ENCODE data around the gene ABCG1.

The ABCG1 gene

DNA sequence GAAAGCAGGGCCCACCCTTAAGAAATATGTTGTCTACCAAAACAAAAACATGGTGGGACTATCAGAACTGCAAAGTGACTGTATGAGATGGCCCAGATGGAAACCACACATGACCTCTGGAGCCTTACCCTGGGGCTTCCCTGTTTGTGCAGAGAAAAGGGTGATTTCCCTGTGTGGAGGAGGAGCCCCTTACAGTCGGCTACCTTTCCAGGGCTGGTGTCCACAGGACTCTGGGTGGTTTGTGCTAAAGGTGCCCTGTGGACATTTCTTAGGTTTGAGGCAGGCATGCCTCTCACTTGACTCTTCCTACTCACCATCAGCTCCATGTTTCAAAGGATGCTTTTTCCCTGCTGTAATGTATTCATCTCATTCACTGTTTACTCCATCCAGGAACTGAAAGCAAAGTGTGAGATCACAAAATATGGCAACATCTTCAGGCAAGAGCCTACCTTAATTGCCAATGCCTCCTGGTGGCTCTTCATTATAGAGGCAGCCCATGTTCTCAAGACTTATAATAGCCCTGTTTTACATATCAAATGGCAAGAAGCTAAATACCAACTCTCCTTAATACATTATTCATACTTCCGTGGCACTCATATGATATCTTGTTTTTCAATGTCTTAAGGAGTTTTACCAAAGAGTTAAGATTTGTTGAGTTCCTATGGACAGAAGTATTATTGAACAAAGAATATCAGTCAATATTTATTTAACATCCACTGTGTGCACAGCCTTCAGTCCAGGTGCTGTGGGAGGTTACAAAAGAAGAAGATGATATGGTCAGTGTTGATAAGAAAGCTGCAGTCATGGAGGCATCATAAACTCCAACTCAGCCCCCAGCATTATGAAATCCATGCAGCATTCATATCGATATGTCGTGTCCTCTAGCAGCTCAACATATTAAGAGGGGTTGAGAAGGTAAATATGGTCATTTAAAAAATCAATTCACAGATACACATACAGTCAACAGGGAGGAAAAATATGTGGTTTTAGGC lies 111.7 kb downstream of the ABCG1 start:
- no peak for DNase-seq (ENCODE audit: low read depth)

DNA sequence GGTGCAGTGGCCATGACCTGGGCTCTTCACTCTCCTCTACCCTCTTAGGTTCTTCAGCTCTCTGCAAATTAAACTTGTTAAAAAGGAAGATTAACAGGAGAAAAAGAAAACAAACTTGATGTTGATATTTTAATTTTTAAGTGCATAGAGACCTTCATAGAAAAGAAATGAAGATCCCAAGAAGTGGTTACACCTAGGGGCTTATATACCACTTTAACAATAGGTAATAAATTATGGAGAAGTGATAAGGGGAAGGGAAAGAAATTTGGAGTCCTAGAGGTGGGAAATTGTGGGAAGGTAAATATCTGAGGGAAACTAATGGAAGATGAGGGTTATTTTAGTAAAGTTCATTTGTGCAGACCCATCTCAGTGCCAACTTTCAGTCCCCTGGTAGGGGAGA lies 112.7 kb downstream of the ABCG1 start:
- no peak for DNase-seq (ENCODE audit: low read depth)

DNA sequence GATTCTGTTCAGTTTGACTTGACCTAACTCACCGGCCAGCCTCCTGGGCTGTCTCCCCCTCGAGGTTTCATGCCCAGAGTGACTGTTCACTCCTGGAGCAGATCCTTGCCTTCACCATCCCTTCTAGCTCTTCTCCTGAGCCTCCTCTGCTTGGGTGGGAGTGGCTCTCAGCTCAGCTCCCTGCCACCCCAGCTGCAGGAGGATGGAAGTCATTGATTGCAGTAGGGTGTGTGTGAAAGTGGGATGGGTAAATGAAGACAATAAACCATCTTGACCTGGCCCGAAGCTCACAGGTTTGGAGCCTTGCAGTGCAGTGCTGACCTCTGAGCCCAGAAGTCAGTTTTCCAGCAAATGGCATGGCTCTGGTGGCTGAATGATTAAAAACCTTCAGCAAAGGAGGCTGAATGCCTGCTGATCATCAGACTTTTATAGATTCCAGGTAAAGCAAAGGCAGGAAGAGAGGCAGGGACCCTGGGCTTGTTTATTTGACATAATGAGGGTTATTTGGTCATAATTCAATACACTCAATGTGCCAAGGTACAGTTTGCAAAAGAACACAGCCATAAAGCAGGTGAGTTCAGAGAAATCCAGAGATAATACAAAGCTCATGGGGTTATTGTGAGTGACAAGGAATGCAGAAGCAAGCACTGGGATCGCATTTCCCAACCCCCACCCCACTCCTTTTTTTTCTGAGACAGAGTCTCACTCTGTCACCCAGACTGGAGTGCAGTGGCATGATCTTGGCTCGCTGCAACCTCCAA lies 113.8 kb downstream of the ABCG1 start:
- no peak for DNase-seq (ENCODE audit: low read depth)

DNA sequence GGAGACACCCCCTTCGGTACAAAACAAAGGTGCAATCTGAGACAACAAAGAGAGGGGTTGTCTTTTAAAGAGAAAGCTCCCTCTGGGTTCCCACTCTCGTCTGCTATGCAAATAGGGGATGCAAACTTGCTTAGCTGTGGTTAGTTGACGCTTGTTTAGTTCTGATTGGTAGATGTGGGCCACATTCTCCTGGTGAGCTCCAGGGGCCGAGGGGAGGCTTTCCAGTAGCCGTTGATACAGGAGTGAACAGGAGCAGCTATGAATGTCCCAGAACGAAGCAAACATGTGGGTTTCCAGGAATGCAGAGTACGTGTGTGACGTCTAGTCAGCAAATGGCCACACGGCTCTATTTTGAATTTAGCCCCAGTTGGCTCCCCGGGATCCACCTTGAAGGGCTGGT lies 117.1 kb downstream of the ABCG1 start:
- DNase-seq (ENCODE audit: low read depth) = peak; percentile 4

DNA sequence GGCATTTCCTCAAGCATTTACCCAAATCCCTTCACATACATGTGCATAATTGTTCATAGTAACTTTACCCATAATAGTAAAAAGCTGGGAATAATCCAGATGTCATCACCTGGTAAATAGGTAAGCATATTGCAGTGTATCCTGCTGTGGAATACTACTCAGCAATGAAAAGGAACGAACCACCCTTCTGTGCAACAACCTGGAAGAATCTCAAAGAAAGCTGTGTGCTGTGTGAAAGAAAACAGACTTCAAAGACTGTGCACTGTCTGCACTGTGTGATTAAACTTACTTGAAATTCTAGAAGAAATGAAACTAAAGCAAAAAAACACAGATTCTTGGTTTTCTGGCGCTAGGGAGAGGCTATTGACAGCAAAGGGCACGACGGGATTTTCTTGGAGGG lies 118.3 kb downstream of the ABCG1 start:
- no peak for DNase-seq (ENCODE audit: low read depth)

DNA sequence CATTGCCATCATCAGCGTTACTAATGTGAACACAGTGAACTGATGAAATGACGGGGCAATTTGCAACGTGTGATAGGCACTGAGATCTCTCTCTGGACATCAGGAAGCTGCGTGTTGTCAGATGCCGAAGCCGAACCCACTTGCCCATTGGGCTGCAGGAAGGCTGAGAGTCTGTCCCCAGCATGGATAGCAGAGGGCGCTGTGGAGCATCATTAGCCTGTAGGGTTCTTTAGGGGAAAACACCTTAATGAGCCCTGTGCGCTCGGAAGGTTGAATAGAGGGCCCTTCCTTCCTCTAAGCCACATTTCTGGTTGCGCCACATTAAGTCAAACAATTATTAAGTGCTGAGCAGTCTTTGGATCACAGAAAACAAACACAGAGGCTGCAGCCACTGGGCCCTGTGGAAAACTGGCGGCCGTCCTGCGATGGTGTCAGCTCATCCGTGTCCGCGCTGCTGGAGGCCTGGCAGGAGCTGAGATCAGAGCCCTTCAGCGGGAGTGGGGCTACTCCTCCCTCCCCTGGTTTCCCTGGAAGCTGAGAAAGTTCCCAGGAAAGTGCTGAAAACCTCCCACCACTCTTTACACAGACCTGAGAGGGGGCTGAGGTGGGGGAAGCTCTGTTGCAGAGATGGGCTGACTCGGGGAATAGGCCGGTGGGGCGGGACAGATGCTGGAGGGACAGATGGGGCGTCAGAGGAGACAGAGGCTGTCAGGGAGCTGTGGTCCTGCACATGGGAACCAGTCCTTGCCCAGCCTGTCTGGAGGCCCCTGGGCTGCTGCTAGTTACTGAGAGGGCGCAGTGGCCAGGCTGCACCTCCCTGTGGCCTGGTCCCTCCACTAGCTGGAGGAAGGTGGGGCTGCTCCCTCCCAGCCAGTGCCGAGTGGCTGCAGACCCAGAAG lies 119.1 kb downstream of the ABCG1 start:
- peak; percentile 6 for DNase-seq (ENCODE audit: low read depth)

DNA sequence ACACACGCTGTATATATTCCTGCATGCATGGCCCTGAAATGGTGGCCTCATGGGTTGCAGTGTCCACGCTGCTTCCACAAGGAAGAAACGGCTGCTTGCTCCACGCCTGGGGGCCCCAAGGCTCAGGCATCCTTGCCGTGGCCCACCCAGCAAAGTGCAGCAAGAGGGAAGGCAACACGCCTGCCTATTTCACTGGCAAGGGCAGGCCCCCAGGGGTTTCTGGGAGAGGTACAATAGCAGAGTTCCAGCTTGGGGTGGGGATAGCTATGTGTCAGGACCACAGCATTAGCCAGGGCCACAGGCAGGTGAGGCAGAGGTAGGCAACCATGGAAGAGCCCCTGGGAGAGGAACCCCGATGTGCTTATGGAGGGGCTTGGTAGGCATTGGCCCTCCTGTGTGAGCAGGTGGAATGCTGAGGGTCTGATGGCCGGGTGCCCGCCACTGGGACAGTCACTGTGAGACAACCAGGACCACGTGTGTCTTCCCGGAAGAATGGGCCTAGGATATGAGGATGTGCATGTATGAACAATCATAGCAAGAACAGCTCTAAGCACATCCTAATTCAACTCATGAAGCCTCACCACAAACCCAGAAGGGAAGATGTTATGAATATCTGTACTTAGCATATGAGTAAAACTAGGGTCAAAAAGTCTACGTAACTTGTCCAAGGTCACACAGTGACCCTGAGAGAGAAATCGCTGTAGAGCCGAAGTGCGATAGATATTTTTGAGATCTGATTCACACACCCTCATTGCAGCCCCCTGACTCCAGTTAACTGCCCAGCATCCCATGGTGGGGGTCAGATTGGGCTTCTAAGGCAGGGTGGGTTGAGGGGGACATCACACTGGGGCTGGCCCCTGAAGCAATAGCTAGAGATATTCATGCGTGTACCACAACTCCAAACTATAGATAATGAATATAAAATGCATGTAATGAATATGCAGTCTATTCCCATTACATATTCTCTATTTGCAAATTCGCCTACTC lies 120.1 kb downstream of the ABCG1 start:
- no peak for DNase-seq (ENCODE audit: low read depth)

DNA sequence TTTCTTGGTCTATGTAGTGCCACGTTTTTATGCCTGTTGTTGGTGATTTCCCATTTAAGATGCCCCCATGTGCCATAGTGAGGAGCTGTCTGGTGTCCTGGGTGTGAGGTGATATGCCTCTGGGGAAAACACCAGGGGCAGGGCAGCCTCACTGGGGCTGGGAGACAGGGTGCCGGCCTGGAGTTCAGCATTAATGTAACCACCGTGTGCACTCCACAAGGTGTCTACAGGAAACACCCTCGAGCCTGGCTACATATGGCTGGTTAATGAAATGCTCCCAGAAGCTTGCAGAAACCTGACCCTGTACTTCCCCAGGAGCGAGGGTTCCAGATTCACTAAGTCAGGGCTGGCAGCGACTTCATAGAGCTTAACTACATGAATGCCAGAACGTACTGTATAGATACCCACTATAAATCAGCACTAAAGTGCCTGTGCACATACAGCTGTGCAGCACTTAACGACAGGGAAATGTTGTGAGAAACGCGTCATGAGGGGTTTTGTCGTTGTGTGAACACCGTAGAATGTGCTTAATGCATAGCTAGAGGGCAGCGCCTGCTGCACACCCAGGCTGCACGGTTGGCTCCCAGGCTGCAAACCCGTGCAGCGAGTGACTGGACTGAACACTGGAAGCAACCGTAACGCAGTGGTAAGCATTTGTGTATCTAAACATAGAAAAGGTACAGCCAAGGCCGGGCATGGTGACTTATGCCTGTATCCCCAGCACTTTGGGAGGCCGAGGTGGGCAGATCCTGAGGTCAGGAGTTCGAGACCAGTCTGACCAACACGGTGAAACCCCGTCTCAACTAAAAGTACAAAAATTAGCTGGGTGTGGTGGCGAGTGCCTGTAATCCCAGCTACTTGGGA lies 121.5 kb downstream of the ABCG1 start:
- no peak for DNase-seq (ENCODE audit: low read depth)

DNA sequence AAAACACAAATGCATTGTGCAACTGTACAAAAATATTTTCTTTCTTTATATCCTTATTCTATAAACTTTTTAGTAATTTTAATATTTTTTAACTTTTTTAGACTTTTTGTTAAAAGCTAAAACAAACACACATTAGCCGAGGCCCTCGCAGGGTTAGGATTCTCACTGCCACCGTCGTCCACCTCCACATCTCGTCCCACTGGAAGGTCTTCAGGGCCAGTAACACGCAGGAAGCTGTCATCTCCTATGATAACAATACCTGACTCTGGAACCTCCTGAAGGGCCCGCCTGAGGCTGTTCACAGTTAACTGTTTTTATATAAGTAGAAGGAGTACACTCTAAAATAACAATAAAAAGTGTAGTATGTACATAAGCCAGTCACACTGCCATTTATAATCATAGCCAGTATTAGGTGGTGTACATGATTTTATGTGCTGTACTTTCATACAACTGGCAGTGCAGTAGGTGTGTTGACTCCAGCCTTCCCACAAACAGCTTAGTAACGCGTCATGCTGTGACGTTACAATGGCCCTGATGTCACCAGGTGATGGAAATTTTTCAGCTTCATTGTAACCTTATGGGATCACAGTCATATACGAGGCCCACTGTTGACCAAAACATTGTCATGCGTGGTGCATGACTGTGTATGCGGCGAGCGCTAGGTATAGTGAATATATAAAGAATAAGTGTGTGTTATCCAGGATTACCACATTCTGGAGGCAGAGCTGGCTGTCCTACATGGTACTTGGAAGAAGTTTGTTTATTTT lies 123.0 kb downstream of the ABCG1 start:
- DNase-seq (ENCODE audit: low read depth) = no peak

DNA sequence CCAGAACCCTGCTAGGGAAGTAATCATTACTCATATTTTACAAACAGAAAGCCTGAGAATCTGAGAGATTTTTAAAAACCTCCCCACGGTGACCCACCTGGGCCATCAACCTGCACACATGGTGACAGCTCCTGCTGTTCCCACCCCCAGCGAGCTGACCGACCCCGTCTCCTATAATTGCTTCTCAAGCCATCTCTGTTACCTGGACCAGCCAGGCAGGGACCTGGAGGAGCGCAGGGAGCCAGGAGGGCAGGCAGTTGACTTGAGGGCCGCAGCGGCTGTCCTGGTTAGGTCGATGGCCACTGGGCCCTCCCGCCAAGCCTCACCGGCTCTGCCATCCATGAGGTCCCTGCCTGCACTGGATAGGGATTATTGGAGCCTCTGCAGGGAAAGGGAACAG lies 124.2 kb downstream of the ABCG1 start:
- no peak for DNase-seq (ENCODE audit: low read depth)

DNA sequence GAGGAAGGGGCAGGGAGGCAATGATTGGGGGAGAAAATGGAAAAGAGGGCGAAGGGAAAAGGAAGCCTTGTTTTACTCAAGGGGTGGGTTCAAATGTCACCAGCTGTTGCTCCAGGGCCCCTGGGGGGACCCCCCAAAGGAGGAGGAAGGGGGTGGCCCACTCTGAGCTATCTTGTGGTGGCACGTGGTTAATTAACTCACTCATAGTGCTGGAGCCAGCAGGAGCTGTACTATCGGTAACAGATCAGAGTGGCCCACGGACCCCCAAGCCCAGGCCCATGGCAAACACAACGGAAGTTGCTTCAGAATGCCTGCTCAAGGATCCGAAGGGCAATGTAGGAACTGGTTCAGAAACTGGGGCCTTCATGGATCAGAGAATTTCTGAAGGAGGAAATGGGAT lies 124.6 kb downstream of the ABCG1 start:
- DNase-seq (ENCODE audit: low read depth) = no peak

DNA sequence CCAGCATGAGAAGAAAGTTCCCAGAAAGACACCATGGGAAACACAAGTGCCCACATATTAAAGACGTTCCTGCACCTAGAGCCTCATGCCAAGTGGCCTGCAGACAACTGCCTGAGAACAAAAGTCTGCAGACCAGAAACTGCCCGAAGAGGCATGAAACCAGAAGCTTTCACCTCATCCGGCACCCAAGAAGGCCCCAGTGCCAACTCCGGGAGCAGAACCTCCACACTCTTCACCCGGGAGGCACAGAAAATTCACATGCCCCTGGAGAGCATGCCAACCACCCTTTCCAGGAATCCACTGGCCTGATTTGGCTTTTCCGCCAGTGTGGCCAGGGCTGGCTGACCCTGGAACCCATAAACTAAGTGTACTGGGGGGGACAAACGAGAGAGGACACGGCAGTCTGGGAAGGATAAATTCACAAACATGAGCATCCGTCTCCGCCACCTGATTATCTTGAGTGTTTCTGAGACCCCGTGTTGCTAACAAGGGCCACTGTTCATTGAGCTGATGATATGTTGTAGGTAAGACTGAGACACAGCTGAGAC lies 125.1 kb downstream of the ABCG1 start:
- DNase-seq (ENCODE audit: low read depth) = no peak

DNA sequence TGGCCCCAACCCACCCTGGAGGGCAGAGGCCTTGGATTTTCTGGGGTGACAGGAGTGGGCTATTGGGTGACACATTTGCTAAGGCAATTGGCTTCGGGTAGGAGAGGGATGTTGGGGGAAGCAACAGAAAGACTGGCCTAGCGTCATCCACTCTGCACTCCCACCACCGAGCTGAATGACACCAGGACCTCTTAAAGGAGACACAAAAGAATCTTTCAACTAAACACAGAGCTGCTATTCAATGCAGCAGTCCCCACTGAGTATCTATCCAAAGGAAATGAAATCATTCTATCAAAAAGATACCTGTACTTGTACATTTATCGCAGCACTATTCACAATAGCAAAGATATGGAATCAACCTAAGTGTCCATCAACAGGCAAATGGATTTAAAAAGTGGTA lies 125.7 kb downstream of the ABCG1 start:
- DNase-seq (ENCODE audit: low read depth) = no peak

DNA sequence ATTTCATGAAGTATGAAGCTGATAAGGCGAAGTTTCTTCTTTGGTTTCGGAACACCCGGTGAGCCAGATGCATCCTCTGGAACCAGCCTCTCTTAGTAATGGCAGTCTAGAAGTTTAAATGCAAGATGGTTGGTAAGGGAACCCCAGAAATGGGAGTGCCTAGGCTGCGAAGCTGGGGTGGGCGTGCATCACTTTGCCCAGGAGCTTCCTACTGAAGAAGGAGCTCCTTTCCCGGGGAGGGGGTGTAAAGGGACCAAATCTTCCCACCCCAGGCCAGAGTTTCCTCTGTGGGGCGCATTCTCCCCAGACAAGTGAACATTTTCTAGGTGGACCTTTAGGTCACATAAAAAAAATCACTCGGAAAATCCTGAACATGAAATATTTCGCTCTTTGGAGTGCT lies 127.5 kb downstream of the ABCG1 start:
- DNase-seq (ENCODE audit: low read depth) = no peak
